Thyroid gland (tissue), 4 donors: ENCODE data around the gene MYL10.

Experiments used
- POLR2A ChIP-seq, 2 donors: fragments of 450-650 bp; IDR thresholded peaks; one replicate each; pipeline ENCODE4 v1.6.1; 2017; ENCODE audit warnings: antibody characterized with exemption in 2 of 2, mild to moderate bottlenecking in 2 of 2, moderate library complexity in 1 of 2
- TF ChIP-seq, protein P1 (sequence below), 6 experiments: fragments of 200-600 bp in 3 of 6; fragments of 450-650 bp in 3 of 6; sonication (generic) in 3 of 6; IDR thresholded peaks; one replicate each; pipeline ENCODE4 v1.5.1; 2016 to 2019; ENCODE audit warnings: antibody characterized with exemption in 6 of 6, mild to moderate bottlenecking in 2 of 6, inconsistent platforms in 1 of 6, moderate library complexity in 1 of 6

DNA sequence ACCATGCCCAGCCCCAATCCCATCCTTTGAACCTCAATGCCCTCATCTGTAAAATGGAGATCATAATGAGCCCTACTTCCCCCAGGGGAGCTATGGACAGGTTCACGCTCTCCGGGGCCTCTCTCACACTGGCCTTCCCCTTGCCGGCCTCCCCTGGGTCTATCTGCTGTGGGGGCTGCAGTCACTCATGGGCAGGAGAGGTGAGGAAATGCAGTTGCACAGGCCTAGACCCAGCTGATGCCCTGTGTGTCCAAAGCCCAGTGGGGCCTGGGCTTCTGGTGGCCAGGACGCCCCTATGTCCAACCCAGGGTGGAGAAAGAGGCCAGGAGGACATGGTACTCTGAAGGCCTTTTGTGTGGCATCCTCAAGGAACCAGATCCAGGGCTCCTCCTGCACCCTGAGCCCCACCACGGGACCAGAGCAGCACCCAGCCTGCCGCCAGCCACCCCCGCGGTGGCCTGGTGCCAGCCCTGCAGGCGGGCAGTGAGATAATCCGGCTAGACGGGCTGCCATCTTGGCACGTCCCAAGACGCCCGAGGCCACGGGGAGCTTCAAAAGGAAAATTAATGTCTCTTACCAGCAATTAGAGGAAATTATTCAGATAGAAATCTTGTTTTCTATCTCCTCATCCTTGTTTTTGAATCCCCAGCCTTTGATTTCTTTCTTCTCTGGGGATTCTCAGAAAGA lies 39.0 kb downstream of the MYL10 start:
- no peak for TF ChIP-seq POLR2A (IDR thresholded peaks at IDR 0.05)
- TF ChIP-seq, protein P1, sequence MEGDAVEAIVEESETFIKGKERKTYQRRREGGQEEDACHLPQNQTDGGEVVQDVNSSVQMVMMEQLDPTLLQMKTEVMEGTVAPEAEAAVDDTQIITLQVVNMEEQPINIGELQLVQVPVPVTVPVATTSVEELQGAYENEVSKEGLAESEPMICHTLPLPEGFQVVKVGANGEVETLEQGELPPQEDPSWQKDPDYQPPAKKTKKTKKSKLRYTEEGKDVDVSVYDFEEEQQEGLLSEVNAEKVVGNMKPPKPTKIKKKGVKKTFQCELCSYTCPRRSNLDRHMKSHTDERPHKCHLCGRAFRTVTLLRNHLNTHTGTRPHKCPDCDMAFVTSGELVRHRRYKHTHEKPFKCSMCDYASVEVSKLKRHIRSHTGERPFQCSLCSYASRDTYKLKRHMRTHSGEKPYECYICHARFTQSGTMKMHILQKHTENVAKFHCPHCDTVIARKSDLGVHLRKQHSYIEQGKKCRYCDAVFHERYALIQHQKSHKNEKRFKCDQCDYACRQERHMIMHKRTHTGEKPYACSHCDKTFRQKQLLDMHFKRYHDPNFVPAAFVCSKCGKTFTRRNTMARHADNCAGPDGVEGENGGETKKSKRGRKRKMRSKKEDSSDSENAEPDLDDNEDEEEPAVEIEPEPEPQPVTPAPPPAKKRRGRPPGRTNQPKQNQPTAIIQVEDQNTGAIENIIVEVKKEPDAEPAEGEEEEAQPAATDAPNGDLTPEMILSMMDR (IDR thresholded peaks at IDR 0.05), result no peak
